ENCODE results near the gene NIP7.

- no peak for TF ChIP-seq MAX (IDR thresholded peaks at IDR 0.05; ENCODE audit: insufficient read depth, insufficient read length)
- TF ChIP-seq, protein P1, sequence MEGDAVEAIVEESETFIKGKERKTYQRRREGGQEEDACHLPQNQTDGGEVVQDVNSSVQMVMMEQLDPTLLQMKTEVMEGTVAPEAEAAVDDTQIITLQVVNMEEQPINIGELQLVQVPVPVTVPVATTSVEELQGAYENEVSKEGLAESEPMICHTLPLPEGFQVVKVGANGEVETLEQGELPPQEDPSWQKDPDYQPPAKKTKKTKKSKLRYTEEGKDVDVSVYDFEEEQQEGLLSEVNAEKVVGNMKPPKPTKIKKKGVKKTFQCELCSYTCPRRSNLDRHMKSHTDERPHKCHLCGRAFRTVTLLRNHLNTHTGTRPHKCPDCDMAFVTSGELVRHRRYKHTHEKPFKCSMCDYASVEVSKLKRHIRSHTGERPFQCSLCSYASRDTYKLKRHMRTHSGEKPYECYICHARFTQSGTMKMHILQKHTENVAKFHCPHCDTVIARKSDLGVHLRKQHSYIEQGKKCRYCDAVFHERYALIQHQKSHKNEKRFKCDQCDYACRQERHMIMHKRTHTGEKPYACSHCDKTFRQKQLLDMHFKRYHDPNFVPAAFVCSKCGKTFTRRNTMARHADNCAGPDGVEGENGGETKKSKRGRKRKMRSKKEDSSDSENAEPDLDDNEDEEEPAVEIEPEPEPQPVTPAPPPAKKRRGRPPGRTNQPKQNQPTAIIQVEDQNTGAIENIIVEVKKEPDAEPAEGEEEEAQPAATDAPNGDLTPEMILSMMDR (IDR thresholded peaks at IDR 0.05; ENCODE audit: extremely low read depth in 1 of 2, insufficient read depth in 1 of 2, low read depth in 1 of 2, low read length in 2 of 2), result no peak
- TF ChIP-seq POLR2A (IDR thresholded peaks at IDR 0.05; ENCODE audit: low read depth, low read length), result no peak
- no peak for TF ChIP-seq EZH2 (IDR thresholded peaks at IDR 0.05; ENCODE audit: borderline replicate concordance, low read depth, low read length, severe bottlenecking)
- no peak for TF ChIP-seq POLR2AphosphoS5 (IDR thresholded peaks at IDR 0.05; ENCODE audit: insufficient read depth, low read depth, low read length)
- TF ChIP-seq MYC (IDR thresholded peaks at IDR 0.05; ENCODE audit: low read depth, low read length), result no peak
Measured at GRCh38 chr16:69329369-69330285, 9.9 kb upstream of the NIP7 start.
